ENCODE results near the gene SLC6A16.

DNA sequence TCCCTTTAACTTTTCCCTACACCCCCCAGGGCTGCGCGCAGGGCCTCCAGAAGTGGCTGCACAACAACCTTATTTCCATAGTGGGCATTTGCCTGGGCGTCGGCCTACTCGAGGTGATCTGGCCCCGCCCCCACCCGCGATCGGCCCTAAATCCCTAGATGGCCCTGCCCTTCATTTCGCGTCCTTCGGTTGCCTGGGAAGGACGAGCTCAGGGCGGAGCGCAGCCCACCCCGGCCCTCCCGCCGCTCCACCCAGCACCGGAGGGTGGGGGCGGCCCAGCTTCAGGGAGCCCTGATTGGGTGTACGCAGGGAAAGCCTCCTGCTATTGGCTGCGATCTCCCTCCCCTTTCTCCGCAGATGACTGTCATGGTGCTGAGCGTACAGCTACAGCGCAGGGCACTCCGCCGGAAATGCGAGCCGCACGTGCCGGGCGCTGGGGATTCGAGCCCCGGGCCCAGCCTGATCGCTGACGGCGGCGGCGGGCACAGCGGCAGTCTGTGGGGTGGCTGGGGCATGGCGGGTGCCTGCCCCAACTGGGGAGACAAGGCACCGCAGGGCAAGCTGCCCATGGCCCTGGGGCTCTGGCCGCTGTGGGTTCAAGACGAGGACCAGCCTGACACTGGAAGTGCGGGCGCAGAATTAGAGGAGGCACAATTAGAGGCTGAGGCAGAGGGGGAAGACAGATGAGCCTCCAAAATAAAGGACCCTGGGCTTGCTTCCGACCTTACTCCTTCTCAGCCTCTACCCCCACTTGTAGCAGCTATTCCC, 14.5 kb upstream of the SLC6A16 start:
- TF ChIP-seq POLR2AphosphoS5 (IDR thresholded peaks at IDR 0.05; ENCODE audit: low read depth) (no peak), SPI1 (IDR thresholded peaks at IDR 0.05; ENCODE audit: borderline replicate concordance, low read depth) (no peak)
- TF ChIP-seq, protein P1, sequence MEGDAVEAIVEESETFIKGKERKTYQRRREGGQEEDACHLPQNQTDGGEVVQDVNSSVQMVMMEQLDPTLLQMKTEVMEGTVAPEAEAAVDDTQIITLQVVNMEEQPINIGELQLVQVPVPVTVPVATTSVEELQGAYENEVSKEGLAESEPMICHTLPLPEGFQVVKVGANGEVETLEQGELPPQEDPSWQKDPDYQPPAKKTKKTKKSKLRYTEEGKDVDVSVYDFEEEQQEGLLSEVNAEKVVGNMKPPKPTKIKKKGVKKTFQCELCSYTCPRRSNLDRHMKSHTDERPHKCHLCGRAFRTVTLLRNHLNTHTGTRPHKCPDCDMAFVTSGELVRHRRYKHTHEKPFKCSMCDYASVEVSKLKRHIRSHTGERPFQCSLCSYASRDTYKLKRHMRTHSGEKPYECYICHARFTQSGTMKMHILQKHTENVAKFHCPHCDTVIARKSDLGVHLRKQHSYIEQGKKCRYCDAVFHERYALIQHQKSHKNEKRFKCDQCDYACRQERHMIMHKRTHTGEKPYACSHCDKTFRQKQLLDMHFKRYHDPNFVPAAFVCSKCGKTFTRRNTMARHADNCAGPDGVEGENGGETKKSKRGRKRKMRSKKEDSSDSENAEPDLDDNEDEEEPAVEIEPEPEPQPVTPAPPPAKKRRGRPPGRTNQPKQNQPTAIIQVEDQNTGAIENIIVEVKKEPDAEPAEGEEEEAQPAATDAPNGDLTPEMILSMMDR (IDR thresholded peaks at IDR 0.05; ENCODE audit: insufficient read depth, low read length), result no peak
- TF ChIP-seq, protein P2, sequence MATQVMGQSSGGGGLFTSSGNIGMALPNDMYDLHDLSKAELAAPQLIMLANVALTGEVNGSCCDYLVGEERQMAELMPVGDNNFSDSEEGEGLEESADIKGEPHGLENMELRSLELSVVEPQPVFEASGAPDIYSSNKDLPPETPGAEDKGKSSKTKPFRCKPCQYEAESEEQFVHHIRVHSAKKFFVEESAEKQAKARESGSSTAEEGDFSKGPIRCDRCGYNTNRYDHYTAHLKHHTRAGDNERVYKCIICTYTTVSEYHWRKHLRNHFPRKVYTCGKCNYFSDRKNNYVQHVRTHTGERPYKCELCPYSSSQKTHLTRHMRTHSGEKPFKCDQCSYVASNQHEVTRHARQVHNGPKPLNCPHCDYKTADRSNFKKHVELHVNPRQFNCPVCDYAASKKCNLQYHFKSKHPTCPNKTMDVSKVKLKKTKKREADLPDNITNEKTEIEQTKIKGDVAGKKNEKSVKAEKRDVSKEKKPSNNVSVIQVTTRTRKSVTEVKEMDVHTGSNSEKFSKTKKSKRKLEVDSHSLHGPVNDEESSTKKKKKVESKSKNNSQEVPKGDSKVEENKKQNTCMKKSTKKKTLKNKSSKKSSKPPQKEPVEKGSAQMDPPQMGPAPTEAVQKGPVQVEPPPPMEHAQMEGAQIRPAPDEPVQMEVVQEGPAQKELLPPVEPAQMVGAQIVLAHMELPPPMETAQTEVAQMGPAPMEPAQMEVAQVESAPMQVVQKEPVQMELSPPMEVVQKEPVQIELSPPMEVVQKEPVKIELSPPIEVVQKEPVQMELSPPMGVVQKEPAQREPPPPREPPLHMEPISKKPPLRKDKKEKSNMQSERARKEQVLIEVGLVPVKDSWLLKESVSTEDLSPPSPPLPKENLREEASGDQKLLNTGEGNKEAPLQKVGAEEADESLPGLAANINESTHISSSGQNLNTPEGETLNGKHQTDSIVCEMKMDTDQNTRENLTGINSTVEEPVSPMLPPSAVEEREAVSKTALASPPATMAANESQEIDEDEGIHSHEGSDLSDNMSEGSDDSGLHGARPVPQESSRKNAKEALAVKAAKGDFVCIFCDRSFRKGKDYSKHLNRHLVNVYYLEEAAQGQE (IDR thresholded peaks at IDR 0.05; ENCODE audit: insufficient replicate concordance, low read depth), result no peak

Data from HL-60 (cell line).